ENCODE measurements around the gene GRID2IP.
A peak's percentile ranks its signal among the peaks of the same experiment; 100 is the strongest.

The GRID2IP gene

GRCh38 chr7:6530626-6531491 is 20.4 kb downstream of the GRID2IP start:
- DNase-seq, result peak in 37 of 42 donors; percentile 21 to 81 (median 56)
- intact Hi-C loops (cut with DNase I), result no loop called here

GRCh38 chr7:6529643-6530042 is 21.6 kb downstream of the GRID2IP start:
- intact Hi-C loops (cut with DNase I), result no loop called here
- DNase-seq, result no peak

- DNase-seq, result no peak
- intact Hi-C loops (cut with DNase I), result no loop called here
These were observed 22.7 kb downstream of the GRID2IP start for GRCh38 chr7:6528401-6529130.

DNA sequence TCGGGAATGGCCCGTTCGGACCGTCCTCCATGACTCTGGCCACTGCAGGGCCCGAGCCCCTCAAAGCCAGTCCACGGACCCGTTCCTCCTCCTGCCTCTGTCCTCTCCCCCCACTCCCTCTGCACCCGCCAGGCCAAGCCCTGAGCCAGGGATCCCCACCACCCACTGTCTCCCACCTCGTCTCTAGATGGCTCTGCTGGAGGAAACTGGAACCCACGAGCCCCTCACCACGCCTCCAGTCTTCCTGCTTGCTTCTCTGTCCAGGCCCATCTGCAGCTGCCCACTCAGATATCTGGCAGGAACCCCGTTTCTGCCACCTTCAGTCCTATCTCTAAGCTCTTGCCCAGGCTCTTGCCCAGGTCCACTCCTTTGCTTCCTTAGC is 24.3 kb downstream of the GRID2IP start:
- DNase-seq, result no peak
- intact Hi-C loops (cut with DNase I), result no loop called here

- intact Hi-C loops (cut with DNase I), result no loop called here
- no peak for DNase-seq
These were observed 30.9 kb downstream of the GRID2IP start for GRCh38 chr7:6520163-6520981.

DNA sequence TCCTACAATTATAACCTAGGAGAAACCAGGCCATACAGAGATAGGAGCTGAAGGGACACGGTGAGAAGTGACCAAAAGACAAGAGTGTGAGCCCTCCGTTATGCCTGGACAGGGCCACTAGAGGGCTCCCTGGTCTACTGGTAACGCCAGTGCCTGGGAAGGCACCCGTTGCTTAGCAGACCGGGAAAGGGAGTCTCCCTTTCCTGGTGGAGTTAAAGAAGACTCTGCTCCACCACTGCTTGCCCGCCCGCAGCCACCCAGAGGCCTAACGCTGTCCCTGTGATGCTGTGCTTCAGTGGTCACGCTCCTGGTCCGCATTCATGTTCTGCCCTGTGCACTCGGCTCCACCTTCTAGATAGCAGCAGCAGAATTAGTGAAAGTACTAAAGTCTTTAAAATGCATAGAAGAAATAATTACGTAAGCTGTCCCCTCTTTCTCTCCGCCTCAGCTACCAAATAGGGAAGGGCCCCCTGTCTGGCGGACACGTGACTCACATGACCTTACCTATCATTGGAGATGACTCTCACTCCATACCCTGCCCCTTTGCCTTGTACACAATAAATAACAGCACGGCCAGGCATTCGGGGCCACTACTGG is 34.8 kb downstream of the GRID2IP start:
- intact Hi-C loops (cut with DNase I), result no loop called here
- DNase-seq, result peak; percentile 72 to 94 (median 86)

DNA sequence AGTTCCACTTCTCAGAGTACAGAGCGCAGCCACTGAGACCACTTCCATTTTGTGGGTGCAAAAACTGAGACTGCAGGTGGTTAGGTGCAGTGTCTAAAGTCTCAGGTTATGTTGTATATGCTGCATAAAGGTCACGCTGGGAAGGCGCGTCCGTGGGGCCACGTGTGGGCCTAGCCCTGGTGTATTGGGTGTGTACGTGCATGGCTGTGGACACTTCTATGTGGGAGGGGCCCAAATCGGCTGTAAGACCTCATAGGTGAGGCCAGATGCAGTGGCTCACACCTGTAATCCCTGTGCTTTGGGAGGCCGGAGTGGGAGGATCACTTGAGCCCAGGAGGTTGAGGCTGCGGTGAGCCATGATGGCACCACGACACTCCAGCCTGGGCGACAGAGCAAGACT is 37.7 kb downstream of the GRID2IP start:
- intact Hi-C loops (cut with DNase I), result no loop called here
- no peak for DNase-seq

GRCh38 chr7:6512892-6513291 is 38.4 kb downstream of the GRID2IP start:
- intact Hi-C loops (cut with DNase I), result no loop called here
- DNase-seq, result no peak

DNA sequence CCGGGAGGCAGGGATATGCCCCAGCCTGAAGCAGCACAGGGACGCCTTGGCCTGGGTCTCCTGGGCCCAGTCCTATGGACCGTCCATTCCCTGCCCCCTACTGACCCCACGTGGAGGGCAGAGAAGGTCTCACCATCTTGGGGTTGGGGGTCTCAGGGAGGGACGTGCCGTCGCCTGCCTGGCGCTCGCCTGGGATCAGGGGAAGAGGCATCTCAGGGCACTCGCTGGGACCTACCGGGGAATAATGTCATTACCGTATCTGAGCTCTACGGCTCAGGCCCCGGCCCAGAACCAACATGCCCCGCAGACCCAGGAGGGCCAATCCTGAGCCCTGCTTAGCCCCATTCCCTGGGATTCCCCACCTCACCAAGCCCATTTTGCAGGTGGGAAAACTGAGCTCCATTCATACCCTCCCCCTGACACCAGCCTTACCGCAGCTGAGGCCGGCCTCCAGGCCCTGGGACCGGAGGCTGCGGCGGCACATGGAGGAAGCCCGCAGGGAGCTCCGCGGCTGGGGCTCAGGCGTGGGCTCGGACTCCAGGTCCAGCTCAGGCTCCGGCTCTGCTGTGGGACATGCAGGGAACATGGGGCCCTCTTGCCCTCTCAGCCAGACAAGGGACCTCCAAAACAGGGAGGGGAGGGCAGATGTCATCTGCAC is 40.7 kb downstream of the GRID2IP start:
- intact Hi-C loops (cut with DNase I), result no loop called here
- no peak for DNase-seq

DNA sequence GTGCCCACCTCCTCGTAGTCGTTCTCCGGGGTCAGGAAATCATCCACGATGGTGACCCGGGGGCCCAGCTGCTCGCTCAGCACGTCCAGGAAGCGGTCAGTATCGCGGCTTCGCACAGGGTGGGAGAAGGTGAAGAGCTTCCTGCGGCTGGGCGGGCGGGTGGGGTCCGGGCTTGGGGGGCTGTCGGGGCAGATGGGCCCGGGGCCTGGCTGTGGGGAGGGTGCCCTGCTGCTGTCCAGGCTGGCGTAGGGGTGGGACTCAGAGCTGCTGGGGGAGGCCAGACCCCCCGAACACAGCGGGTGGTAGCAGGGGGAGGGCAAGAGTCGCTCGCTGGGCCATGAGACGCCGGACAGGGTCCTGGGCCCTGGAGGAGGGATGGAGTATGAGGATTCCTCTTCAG is 42.3 kb downstream of the GRID2IP start:
- intact Hi-C loops (cut with DNase I), result no loop called here
- DNase-seq, result no peak

DNA sequence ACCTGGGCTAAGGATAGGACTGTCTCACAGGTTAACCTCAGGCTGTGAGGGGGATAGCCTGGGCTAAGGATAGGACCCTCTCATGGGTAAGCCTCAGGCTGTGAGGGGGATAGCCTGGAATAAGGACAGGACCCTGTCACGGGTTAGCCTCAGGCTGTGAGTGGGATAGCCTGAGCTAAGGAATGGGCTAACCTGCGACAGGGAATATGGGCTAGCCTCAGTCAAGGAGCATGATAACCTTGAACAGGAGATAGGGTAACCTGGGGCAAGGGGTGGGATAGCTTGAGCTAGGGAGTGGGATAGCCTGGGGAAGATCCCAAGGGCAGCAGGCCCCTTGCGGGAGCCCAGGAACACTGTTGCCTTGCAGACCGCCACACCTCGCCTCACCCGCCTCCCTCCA is 42.7 kb downstream of the GRID2IP start:
- intact Hi-C loops (cut with DNase I), result no loop called here
- no peak for DNase-seq

- DNase-seq, result no peak
- intact Hi-C loops (cut with DNase I), result no loop called here
These were observed 43.4 kb downstream of the GRID2IP start for GRCh38 chr7:6507906-6508305.

- DNase-seq, result no peak
- intact Hi-C loops (cut with DNase I), result no loop called here
These were observed 45.3 kb downstream of the GRID2IP start for GRCh38 chr7:6505685-6506559.

- no peak for DNase-seq
- intact Hi-C loops (cut with DNase I), result no loop called here
These were observed 46.3 kb downstream of the GRID2IP start for GRCh38 chr7:6504996-6505395.

GRCh38 chr7:6502886-6503285 is 48.4 kb downstream of the GRID2IP start:
- no peak for DNase-seq
- intact Hi-C loops (cut with DNase I), result no loop called here

DNA sequence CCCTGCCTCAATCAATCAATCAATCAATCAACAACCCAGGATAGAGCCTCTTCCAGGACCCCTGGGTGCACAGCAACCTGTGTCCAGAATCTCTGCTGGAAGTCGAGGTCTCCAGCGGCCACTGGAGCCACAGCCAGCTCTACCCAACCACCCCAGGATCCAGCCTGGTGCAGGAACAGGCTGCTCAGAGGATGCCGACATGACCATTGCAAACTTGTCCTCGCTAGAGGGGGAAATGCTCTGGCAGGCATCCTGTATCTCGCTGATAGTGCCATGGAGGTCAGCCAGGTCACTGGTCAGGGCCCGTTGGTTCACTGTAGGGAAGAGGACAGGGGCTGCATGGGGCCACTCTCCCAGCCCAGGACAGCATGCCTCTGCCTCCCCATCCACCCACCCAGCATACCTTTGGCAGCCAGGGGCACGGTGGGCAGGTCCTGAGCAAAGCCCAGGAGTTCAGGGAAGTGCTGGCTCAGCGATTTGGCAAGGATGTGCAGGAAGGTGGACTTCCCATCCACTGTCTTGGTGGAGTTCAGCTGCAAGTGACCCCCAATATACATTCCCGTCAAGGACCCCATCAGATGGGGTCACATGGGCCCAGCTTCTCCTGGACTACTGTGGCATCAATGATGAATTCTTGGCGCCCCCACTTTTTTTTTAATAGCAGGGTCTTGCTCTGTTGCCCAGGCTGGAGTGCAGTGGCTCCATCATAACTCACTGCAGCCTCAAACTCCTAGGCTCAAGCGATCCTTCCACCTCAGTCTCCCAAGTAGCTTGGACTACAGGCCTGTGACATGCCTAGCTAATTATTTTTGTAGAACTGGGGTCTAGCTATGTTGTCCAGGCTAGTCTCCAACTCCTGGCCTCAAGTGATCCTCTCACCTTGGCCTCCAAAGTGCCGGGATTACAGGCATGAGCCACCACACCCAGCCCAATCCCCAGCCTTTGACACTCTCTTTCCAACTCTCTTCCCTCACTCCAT is 49.4 kb downstream of the GRID2IP start:
- DNase-seq, result no peak
- intact Hi-C loops (cut with DNase I), result no loop called here

DNA sequence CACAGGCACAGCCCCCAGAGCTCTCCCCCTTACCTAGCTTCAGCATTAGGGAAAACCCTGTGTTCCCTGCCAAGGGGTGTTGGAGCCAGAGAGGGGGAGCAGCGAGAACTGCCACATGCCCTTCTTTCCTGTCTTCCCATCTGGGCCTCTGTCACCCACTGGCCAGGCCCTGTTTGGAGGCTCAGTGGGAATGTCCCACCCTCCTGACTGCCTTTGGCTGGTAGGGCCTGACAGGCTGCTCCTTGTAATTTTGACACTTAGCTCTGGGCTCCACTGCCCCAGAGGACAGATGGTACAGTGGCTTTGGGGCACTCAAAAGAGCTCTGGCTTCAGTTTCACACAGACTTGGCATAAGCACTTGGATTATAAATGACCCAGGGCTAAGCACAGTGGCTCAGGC is 50.6 kb downstream of the GRID2IP start:
- DNase-seq, result no peak

More for the DNA sequence above, 50.6 kb downstream of the GRID2IP start:
- intact Hi-C loops (cut with DNase I), result no loop called here

Data from head of caudate nucleus (tissue), 42 donors.